NCI-H82 treated with DMSO at 0.1 percent for 48 hours (cell line): Measurements from ENCODE around the gene ZNF385B.
A peak's percentile ranks its signal among the peaks of the same experiment; 100 is the strongest.

Experiments
- DNase-seq: peaks from one replicate; lab custom pipeline; 2025; ENCODE audit not compliant: unreplicated experiment; lab: John Stamatoyannopoulos, UW

ZNF385B gene

GRCh38 chr2:179685146-179685545, 176.3 kb downstream of the ZNF385B start:
- no peak for DNase-seq

DNA sequence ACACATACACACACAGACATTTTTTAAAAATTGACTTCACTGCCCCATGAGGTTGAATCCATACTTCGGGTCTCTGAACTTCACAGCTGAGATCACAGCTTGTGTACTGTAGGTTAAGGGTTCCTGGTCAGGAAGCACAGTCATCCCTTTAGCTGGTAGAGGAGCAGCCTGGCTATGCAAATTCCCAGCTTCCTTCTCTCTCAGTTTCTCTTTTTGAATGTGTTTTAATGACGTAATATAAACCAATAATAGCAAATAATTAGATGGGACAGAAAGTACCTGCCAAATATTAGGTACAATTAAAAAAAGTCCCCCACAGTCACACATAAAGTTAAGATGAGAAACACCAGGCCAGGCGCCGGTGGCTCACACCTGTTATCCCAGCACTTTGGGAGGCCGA, 178.7 kb downstream of the ZNF385B start:
- no peak for DNase-seq

GRCh38 chr2:179677746-179678505, 183.5 kb downstream of the ZNF385B start:
- DNase-seq = no peak

- DNase-seq = no peak
These were observed 184.2 kb downstream of the ZNF385B start for GRCh38 chr2:179677077-179677688.

DNA sequence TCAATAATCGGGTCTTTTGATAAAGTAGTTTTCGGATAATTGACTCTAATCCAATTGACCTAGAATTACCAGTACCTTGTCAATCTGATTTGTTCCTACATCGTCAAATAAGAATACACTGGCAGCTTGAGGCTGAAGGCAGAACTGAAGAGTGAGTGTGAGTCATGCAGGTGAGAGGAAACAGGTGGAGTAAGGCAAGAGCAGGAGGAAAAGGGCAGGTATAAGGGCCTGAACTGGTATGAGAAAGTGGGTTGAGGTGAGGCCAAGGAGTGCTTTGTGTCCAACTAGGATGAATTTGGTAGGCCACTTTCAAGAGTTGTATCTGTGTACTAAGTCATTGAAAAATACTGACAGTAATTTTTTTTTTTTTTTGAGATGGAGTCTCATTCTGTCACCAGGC, 186.0 kb downstream of the ZNF385B start:
- DNase-seq = peak; percentile 66

GRCh38 chr2:179671043-179671981, 190.1 kb downstream of the ZNF385B start:
- no peak for DNase-seq

GRCh38 chr2:179669196-179669595, 192.2 kb downstream of the ZNF385B start:
- no peak for DNase-seq

DNA sequence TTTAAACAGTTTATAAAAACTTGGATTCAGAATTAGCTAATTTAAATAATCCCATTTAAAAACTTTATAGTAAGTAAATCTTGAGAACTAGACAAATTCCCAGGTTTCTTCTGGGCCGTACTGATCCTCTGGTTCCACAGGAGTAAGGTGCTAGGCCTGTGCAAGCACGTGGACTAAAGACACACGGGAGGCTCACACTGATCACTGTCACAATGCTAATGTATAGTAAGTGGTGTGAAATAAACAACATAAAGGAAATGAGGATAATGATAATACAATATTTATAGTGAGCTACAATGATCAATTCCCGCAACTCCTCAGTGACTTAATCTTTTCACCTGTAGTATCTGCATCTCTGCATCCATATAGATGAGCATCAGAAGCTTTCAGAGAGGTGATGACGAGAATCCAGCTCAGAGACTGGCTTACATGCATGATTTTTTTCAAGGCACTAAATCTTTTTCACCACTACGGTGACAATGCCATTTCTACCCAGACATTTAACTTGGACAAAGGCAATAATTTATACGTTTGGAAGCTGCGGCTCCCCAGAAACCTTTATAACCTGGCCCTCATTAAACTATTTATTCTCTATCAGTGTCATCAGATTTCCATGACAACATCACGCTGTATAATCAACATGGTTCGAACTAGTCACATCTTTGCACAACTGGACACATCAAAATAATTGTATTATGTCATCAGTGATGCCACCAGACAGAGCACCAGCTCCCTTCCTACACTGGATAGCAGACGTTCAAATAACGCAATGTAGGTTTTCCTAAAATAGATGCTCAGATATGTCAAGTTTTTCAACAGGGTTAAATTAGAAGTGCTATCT, 196.2 kb downstream of the ZNF385B start:
- no peak for DNase-seq

- DNase-seq = no peak
These were observed 199.4 kb downstream of the ZNF385B start for GRCh38 chr2:179661986-179662385.

GRCh38 chr2:179657068-179657595, 204.3 kb downstream of the ZNF385B start:
- no peak for DNase-seq

- no peak for DNase-seq
These were observed 205.8 kb downstream of the ZNF385B start for GRCh38 chr2:179655627-179656026.

DNA sequence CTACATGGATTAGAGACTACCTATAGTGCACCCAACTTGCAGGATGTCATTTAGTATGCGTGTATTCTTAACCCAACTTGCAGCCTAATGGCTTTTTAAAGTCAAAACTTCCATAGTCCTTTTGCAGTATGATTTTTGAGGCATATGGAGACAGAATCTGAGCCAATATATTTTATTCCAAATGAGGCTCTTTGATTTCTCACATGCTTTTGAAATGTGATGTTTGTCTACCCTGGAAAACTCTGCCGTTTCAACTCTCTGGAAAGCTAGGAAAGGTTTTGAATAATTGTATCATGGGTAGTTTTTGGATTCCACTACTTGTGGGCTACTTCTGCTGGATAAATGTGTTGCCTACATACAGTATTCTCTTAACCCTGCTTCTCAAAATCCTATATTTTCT, 206.6 kb downstream of the ZNF385B start:
- no peak for DNase-seq

DNA sequence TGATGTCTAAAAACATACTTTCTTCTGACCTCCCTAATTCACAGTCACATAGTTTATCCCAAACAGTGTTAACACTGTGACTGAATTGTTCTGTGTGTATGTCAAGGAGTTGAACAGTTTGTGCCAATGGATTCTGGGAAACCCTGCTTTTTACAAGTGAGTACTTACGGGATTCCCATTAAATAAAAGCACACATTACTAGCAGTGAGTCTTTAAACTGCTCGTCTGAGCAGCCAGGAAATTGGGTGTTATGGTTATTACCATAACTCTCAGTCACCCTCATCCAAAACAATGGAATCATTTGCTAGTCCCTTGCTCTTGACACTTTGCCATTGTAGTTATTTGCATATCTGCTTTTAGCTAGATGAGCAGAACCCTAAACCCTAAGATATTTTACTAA, 209.1 kb downstream of the ZNF385B start:
- no peak for DNase-seq

GRCh38 chr2:179650420-179650819, 211.0 kb downstream of the ZNF385B start:
- DNase-seq = no peak

- no peak for DNase-seq
These were observed 214.4 kb downstream of the ZNF385B start for GRCh38 chr2:179646862-179647587.

- no peak for DNase-seq
These were observed 215.1 kb downstream of the ZNF385B start for GRCh38 chr2:179646173-179646769.

- DNase-seq = no peak
These were observed 216.4 kb downstream of the ZNF385B start for GRCh38 chr2:179645047-179645446.

DNA sequence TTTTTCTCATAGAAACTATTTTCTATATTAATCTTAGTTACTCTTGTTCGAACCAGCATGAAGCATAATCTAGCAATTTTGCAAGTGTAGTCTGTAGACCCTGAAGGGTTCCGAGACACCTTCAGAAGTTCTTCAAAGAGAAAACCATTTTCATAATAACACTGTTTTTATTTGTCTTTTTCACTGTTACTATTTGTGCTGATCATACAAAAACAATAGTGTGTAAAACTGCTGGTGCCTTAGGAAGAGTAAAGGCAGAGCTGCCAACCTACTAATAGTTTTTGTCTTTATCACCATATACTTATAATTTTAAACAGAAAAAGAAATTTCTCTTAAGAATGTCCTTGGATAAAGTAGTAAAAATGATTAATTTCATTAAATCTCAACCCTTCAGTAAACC, 218.9 kb downstream of the ZNF385B start:
- DNase-seq = no peak

- no peak for DNase-seq
These were observed 224.4 kb downstream of the ZNF385B start for GRCh38 chr2:179636995-179637394.
